MM.1S (cell line): ENCODE results near the gene LUZP1.

ENCODE experiments used
- DNase-seq: peaks from one replicate; pipeline ENCODE4 v3.0.0-alpha.2; 2015
- H2AFZ ChIP-seq: fragments of 300-600 bp; sonication (generic); 2 replicates; pipeline ENCODE4 v1.6.0; 2016; ENCODE audit warnings: antibody characterized with exemption, low read length
- H3F3A ChIP-seq: fragments of 300-600 bp; sonication (generic); 2 replicates; pipeline ENCODE4 v1.6.1; 2016; ENCODE audit warnings: mild to moderate bottlenecking, antibody characterized with exemption, low read length, moderate library complexity, mixed read lengths; ENCODE audit not compliant: insufficient read depth
- H3K27ac ChIP-seq: fragments of 300-600 bp; sonication (generic); 2 replicates; pipeline ENCODE4 v1.5.1; 2016; ENCODE audit warnings: mild to moderate bottlenecking, low read length
- H3K27me3 ChIP-seq: fragments of 300-600 bp; sonication (generic); replicated peaks from 2 replicates; pipeline ENCODE4 v1.6.0; 2016; ENCODE audit warnings: low read length; ENCODE audit not compliant: insufficient read depth
- H3K36me3 ChIP-seq: fragments of 300-600 bp; sonication (generic); replicated peaks from 2 replicates; pipeline ENCODE4 v1.6.1; 2016; ENCODE audit warnings: mild to moderate bottlenecking, low read length, mixed read lengths; ENCODE audit not compliant: insufficient read depth
- H3K4me1 ChIP-seq: fragments of 300-600 bp; sonication (generic); 2 replicates; pipeline ENCODE4 v1.6.1; 2016; ENCODE audit warnings: low read length, mixed read lengths
- H3K4me2 ChIP-seq: fragments of 300-600 bp; sonication (generic); 2 replicates; pipeline ENCODE4 v1.6.0; 2016; ENCODE audit warnings: low read depth, low read length
- H3K4me3 ChIP-seq: fragments of 300-600 bp; sonication (generic); 2 replicates; pipeline ENCODE4 v1.5.1; 2016; ENCODE audit warnings: low read length, mixed read lengths
- H3K79me2 ChIP-seq: fragments of 300-600 bp; sonication (generic); 2 replicates; pipeline ENCODE4 v1.6.1; 2016; ENCODE audit warnings: mixed run types, low read length, mixed read lengths
- H3K9ac ChIP-seq: fragments of 300-600 bp; sonication (generic); 2 replicates; pipeline ENCODE4 v1.6.1; 2016; ENCODE audit warnings: low read length, mixed read lengths
- H3K9me2 ChIP-seq: fragments of 300-600 bp; sonication (generic); replicated peaks from 2 replicates; pipeline ENCODE4 v1.6.1; 2016; ENCODE audit warnings: mild to moderate bottlenecking, low read length, mixed read lengths; ENCODE audit not compliant: insufficient read depth
- H3K9me3 ChIP-seq: fragments of 300-600 bp; sonication (generic); replicated peaks from 2 replicates; pipeline ENCODE4 v1.6.1; 2016; ENCODE audit warnings: mild to moderate bottlenecking, low read length, mixed read lengths; ENCODE audit not compliant: insufficient read depth
- H4K20me1 ChIP-seq: fragments of 300-600 bp; sonication (generic); 2 replicates; pipeline ENCODE4 v1.6.1; 2016; ENCODE audit warnings: mild to moderate bottlenecking, low read length, moderate library complexity, mixed read lengths; ENCODE audit not compliant: insufficient read depth
- EZH2 ChIP-seq: fragments of 300-600 bp; sonication (generic); optimal IDR thresholded peaks from 2 replicates; pipeline ENCODE3; 2017; ENCODE audit warnings: low read depth, mild to moderate bottlenecking, antibody characterized with exemption, low read length, mixed read lengths
- EZH2phosphoT487 ChIP-seq: fragments of 300-600 bp; sonication (generic); IDR thresholded peaks from 2 replicates; pipeline ENCODE4 v1.6.1; 2018; ENCODE audit warnings: antibody characterized with exemption, low read length
- TF ChIP-seq, protein P1 (sequence below): fragments of 300-600 bp; sonication (generic); IDR thresholded peaks from 2 replicates; pipeline ENCODE4 v1.5.1; 2016; ENCODE audit warnings: antibody characterized with exemption, low read length, mixed read lengths

Gene LUZP1

DNA sequence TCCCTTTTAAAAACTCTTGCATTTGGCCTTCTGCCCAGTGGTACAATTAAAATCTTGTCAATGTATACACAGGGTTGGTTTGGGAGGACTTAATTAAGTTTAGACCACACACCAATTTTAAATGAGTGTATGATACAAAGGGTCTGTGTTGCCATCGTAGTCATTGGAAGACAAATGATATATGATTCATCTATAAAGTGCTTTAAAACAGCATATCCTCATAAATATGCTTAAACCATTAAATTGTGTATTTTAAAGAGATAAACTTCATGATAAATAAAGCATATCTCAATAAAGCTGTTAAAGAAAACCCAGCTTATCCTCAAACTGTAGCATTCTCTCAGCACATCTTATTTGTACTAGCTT, 69.5 kb downstream of the LUZP1 start:
- H3K4me2 ChIP-seq, result no peak overlapping the region
- H4K20me1 ChIP-seq, result no peaks in the 10 kb centered on the region
- no peaks in the 10 kb centered on the region for H3K36me3 ChIP-seq
- no peak overlapping the region for H2AFZ ChIP-seq
- H3K27ac ChIP-seq, result no peak overlapping the region
- no peaks in the 10 kb centered on the region for H3K27me3 ChIP-seq
- DNase-seq, result no peak
- no peaks in the 10 kb centered on the region for H3K79me2 ChIP-seq
- H3K9ac ChIP-seq, result no peak overlapping the region
- TF ChIP-seq EZH2phosphoT487 (no peak), EZH2 (no peak)
- TF ChIP-seq, protein P1, sequence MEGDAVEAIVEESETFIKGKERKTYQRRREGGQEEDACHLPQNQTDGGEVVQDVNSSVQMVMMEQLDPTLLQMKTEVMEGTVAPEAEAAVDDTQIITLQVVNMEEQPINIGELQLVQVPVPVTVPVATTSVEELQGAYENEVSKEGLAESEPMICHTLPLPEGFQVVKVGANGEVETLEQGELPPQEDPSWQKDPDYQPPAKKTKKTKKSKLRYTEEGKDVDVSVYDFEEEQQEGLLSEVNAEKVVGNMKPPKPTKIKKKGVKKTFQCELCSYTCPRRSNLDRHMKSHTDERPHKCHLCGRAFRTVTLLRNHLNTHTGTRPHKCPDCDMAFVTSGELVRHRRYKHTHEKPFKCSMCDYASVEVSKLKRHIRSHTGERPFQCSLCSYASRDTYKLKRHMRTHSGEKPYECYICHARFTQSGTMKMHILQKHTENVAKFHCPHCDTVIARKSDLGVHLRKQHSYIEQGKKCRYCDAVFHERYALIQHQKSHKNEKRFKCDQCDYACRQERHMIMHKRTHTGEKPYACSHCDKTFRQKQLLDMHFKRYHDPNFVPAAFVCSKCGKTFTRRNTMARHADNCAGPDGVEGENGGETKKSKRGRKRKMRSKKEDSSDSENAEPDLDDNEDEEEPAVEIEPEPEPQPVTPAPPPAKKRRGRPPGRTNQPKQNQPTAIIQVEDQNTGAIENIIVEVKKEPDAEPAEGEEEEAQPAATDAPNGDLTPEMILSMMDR, result no peak
- H3K4me1 ChIP-seq, result no peaks in the 10 kb centered on the region
- no peak overlapping the region for H3K4me3 ChIP-seq
- no peaks in the 10 kb centered on the region for H3K9me3 ChIP-seq
- H3F3A ChIP-seq, result no peaks in the 10 kb centered on the region
- H3K9me2 ChIP-seq, result no peaks in the 10 kb centered on the region

- no peak for TF ChIP-seq EZH2
- TF ChIP-seq, protein P1, result peak; percentile 79
- Histone ChIP-seq H3K27ac (no peak overlapping the region), H3K4me3 (no peak overlapping the region), H3K9ac (no peak overlapping the region), H4K20me1 (no peaks in the 10 kb centered on the region), H3F3A (no peaks in the 10 kb centered on the region), H3K36me3 (no peaks in the 10 kb centered on the region), H3K79me2 (no peaks in the 10 kb centered on the region), H3K9me3 (no peaks in the 10 kb centered on the region), H3K9me2 (no peaks in the 10 kb centered on the region), H3K4me2 (no peak overlapping the region), H3K27me3 (no peaks in the 10 kb centered on the region), H2AFZ (no peak overlapping the region), H3K4me1 (no peaks in the 10 kb centered on the region)
- peak; percentile 56 for DNase-seq
Measured at GRCh38 chr1:23098463-23099170, 70.0 kb downstream of the LUZP1 start.

DNA sequence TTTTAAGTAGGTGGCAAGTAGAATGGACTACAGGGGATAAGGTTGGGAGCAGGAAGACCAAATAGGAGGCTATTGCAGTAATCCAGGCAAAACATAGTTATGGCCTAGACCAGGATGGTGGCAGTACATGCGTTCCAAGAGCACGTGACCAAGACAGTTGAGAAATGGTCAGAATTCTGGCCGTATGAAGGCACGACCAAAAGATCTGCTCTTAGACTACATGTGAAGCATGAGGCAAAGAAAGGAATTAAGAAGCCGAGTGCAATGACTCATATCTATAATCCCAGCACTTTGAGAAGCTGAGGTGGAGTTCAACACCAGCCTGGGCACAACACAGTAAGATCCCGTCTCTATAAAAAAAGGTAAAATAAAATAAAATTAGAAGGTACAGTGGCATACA, 71.3 kb downstream of the LUZP1 start:
- Histone ChIP-seq H3K27ac (no peak overlapping the region), H3K9ac (no peak overlapping the region), H3K36me3 (no peaks in the 10 kb centered on the region), H3F3A (no peaks in the 10 kb centered on the region), H4K20me1 (no peaks in the 10 kb centered on the region), H3K79me2 (no peaks in the 10 kb centered on the region), H3K4me1 (no peaks in the 10 kb centered on the region), H3K4me2 (no peak overlapping the region), H2AFZ (no peak overlapping the region), H3K9me3 (no peaks in the 10 kb centered on the region), H3K27me3 (no peaks in the 10 kb centered on the region), H3K4me3 (no peak overlapping the region), H3K9me2 (no peaks in the 10 kb centered on the region)
- TF ChIP-seq EZH2 (no peak), EZH2phosphoT487 (no peak)
- TF ChIP-seq, protein P1, result no peak
- no peak for DNase-seq
